Suprapubic skin (tissue), 4 donors: ENCODE data around the gene JMJD1C. TPM values are rescaled to one million over a fixed set of nuclear protein-coding genes. Genes with fewer than 3 reads are reported as not detected.

Source experiments
- DNase-seq, 2 donors: peaks; one replicate each; pipeline ENCODE4 v3.0.0-alpha.2; 2019; ENCODE audit warnings: low spot score in 2 of 2
- H3K27ac ChIP-seq: fragments of 200-600 bp; sonication (generic); one replicate; pipeline ENCODE4 v1.5.1; 2019
- H3K27me3 ChIP-seq: fragments of 200-600 bp; sonication (generic); one replicate; pipeline ENCODE4 v1.5.1; 2019
- H3K36me3 ChIP-seq: fragments of 200-600 bp; sonication (generic); one replicate; pipeline ENCODE4 v1.5.1; 2019
- H3K4me1 ChIP-seq: fragments of 200-600 bp; sonication (generic); one replicate; pipeline ENCODE4 v1.5.1; 2019
- H3K4me3 ChIP-seq: fragments of 200-600 bp; sonication (generic); one replicate; pipeline ENCODE4 v1.5.1; 2019; ENCODE audit warnings: mild to moderate bottlenecking
- H3K9me3 ChIP-seq: fragments of 200-600 bp; sonication (generic); one replicate; pipeline ENCODE4 v1.5.1; 2019
- CTCF ChIP-seq, 2 donors: fragments of 200-600 bp in 1 of 2; fragments of 450-650 bp in 1 of 2; sonication (generic) in 1 of 2; IDR thresholded peaks; one replicate each; pipeline ENCODE4 v1.5.1; 2016 to 2019; ENCODE audit warnings: antibody characterized with exemption in 2 of 2, mild to moderate bottlenecking in 1 of 2, moderate library complexity in 1 of 2
- EP300 ChIP-seq: sonication (generic); formaldehyde crosslinking; IDR thresholded peaks from one replicate; pipeline ENCODE4 v1.6.1; 2017; ENCODE audit warnings: antibody characterized with exemption
- POLR2A ChIP-seq, 2 donors: fragments of 450-650 bp; IDR thresholded peaks; one replicate each; pipeline ENCODE4 v1.6.1; 2017; ENCODE audit warnings: antibody characterized with exemption in 2 of 2, mild to moderate bottlenecking in 2 of 2, moderate library complexity in 2 of 2
- POLR2AphosphoS5 ChIP-seq, 3 donors: sonication (generic); formaldehyde crosslinking; IDR thresholded peaks; one replicate each; pipeline ENCODE4 v1.6.1; 2017; ENCODE audit warnings: antibody characterized with exemption in 3 of 3
- WGBS: methylation state at CpG from one replicate; pipeline ENCODE4 v1.1.5; 2018; 5-methylcytosine and 5-hydroxymethylcytosine counted together
- total RNA-seq, 4 donors: library from RNA; depleted of rRNA; stranded (reverse); fragments of >200 nt; gene quantifications; one replicate each; pipeline ENCODE4 v1.1.0, GENCODE V29; 2016

Gene JMJD1C
- total RNA-seq, 4 donors from 2014 or later = 78.6 to 127 (median 97.5) TPM

- TF ChIP-seq POLR2AphosphoS5 (IDR thresholded peaks at IDR 0.05) (no peak), POLR2A (IDR thresholded peaks at IDR 0.05) (no peak), CTCF (IDR thresholded peaks at IDR 0.05) (no peak), EP300 (no peak)
- Histone ChIP-seq H3K9me3 (no peaks in the 10 kb centered on the region), H3K27me3 (no peaks in the 10 kb centered on the region), H3K4me1 (peaks cover 32% of the 10 kb centered on the region), H3K36me3 (no peaks in the 10 kb centered on the region), H3K4me3 (no peak overlapping the region), H3K27ac (no peak overlapping the region)
- no peak for DNase-seq
- 97% methylated on average over 1 of the region's 1 CpG for WGBS
Observed at GRCh38 chr10:63436225-63436624, 29.6 kb downstream of the JMJD1C start.

- DNase-seq = no peak
- TF ChIP-seq CTCF (IDR thresholded peaks at IDR 0.05) (no peak), EP300 (no peak), POLR2A (IDR thresholded peaks at IDR 0.05) (no peak), POLR2AphosphoS5 (IDR thresholded peaks at IDR 0.05) (no peak)
- Histone ChIP-seq H3K36me3 (no peaks in the 10 kb centered on the region), H3K4me3 (no peak overlapping the region), H3K9me3 (no peaks in the 10 kb centered on the region), H3K4me1 (peaks cover 33% of the 10 kb centered on the region), H3K27ac (no peak overlapping the region), H3K27me3 (no peaks in the 10 kb centered on the region)
- WGBS = 81% methylated on average over 13 of the region's 13 CpGs
Observed at GRCh38 chr10:63434866-63435854, 30.6 kb downstream of the JMJD1C start.

GRCh38 chr10:63431962-63432797 is 33.6 kb downstream of the JMJD1C start:
- no peak overlapping the region for H3K27ac ChIP-seq
- TF ChIP-seq POLR2A (IDR thresholded peaks at IDR 0.05) (no peak), CTCF (IDR thresholded peaks at IDR 0.05) (no peak), EP300 (no peak), POLR2AphosphoS5 (IDR thresholded peaks at IDR 0.05) (no peak)
- no peaks in the 10 kb centered on the region for H3K9me3 ChIP-seq
- H3K4me3 ChIP-seq = no peak overlapping the region
- H3K4me1 ChIP-seq = peaks cover 37% of the 10 kb centered on the region
- no peaks in the 10 kb centered on the region for H3K36me3 ChIP-seq
- H3K27me3 ChIP-seq = no peaks in the 10 kb centered on the region
- 84% methylated on average over 5 of the region's 5 CpGs for WGBS
- DNase-seq = no peak

- WGBS = 90% methylated on average over 1 of the region's 1 CpG
- Histone ChIP-seq H3K36me3 (no peaks in the 10 kb centered on the region), H3K27ac (no peak overlapping the region), H3K27me3 (no peaks in the 10 kb centered on the region), H3K9me3 (no peaks in the 10 kb centered on the region), H3K4me1 (peaks cover 36% of the 10 kb centered on the region), H3K4me3 (no peak overlapping the region)
- TF ChIP-seq CTCF (IDR thresholded peaks at IDR 0.05) (no peak), POLR2AphosphoS5 (IDR thresholded peaks at IDR 0.05) (no peak), POLR2A (IDR thresholded peaks at IDR 0.05) (no peak), EP300 (no peak)
- no peak for DNase-seq
Observed at GRCh38 chr10:63430999-63431356, 34.8 kb downstream of the JMJD1C start.
